CD1c-positive myeloid dendritic cell (primary cell): ENCODE measurements around the gene CCDC28A.

ENCODE experiments used
- DNase-seq: peaks from one replicate; pipeline ENCODE4 v3.0.0-alpha.2; 2016; ENCODE audit errors: extremely low spot score

Gene CCDC28A

GRCh38 chr6:138795809-138796603, 22.4 kb downstream of the CCDC28A start, which contains the start of gene ECT2L:
Gene ECT2L (plus strand): TSS chr6:138796087. CDS start chr6:138813275, 17,188 bp downstream.
- DNase-seq = no peak

DNA sequence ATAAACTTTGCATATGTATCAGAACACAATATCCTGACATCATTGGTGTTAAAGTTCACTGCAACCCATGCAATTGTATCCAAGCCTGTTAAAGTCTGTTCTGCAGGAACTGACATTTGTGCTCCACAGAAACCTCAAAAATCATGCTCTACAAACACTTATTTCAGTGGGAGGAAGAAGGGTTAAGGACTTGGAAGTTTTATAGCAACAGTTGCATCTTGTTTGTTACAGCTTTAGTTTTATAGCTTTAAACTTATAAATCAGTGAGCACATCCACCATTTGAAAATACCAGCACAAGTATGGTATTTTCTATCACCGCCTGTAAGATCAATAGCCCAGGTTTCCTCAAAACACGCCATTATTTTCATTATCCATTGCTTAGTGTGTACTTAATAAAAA, 23.2 kb downstream of the CCDC28A start:
- DNase-seq = no peak

DNA sequence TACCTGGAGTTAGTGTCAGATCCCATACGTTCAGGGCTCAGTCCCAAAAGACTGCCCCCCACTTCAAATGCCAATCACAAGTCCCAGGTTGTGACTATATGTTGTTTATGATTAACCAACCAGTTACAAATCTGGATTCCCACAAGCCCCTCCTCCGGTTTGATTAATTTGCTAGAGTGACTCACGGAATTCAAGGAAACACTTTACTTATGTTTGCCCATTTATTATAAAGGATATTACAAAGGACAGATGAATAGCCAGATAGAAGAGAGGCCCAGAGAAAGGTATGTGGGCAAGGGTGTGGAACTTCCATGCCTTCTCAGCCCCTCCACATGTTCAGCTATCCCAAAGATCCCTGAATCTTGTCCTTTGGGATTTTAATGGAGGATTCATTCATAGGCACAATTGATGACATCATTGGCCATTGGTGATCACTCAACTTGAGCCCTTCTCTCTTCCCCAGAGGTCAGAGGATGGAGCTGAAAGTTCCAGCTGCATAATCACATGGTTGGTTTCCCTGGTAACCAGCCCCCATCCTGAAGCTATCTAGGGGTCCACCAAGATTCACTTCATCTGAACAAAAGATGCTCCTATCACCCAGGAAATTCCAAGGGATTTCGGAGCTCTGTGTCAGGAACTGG, 24.4 kb downstream of the CCDC28A start:
- no peak for DNase-seq

DNA sequence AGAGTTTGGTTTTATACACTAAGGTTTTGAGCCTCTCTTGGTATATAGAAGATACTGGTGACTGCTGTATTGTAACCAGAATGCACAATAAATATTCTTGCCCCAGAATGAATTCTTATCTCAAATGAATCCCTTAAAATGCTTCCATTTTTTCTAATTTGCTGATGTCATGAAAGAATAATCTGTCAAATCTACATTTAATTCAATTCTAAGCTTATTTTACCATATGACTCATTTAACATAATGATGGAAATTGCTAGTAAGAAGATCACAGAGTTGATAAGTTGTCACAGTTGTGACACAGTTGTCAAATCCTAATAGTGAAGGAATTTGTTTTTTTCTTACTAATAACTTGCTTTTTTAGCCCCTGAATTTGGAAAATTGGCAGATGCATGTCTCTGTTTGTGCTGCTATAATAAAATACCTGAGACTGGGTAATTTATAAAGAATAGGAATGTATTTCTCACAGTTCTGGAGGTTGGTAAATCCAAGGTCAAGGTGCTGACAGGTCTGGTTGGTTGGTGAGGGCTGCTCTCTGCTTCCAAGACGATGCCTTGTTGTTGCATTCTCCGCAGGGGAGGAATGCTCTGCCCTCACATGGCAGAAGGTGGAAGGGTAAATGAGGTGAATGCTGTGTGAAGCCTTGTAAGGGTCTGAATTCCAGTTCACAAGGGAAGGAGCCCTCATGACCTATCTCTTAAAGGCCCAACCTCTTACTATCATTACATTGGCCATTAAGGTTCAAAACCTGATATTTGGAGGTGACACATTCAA, 27.0 kb downstream of the CCDC28A start:
- DNase-seq = no peak

DNA sequence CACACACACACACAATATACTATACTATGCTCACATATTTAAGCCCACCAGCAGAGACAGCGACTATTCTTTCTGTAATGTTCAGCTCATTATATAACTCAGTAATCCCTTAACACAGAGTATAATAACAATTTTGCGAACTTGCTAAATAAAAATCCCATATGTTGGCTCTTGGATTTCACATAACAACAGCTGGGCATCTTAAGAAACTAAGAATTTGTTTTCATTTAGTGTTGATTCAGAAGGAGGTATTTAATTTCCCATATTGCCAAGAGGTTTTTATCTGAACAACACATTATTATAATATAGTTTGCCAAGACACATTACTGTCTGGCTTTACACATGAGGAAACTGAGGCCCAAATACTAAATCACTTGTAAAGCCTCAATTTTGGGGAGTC, 29.8 kb downstream of the CCDC28A start:
- no peak for DNase-seq

DNA sequence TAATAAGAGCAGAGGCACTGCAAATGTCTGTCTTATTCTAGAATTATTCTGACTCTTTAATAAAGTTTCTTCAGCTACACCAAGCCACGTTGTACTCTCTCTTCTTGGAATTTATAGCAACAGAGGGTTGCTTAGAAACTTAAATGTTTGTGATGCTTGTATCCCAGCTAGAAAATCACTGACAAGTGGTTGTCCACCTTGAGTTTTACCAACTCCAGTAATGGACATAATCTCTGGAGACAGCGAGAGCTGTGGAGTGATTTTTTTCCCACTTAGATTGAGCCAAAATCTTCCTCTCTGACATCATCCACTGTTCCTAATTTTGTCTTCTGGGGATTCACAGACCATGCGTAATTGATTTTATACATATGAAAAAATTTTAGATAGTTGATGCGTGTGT, 30.3 kb downstream of the CCDC28A start:
- no peak for DNase-seq

DNA sequence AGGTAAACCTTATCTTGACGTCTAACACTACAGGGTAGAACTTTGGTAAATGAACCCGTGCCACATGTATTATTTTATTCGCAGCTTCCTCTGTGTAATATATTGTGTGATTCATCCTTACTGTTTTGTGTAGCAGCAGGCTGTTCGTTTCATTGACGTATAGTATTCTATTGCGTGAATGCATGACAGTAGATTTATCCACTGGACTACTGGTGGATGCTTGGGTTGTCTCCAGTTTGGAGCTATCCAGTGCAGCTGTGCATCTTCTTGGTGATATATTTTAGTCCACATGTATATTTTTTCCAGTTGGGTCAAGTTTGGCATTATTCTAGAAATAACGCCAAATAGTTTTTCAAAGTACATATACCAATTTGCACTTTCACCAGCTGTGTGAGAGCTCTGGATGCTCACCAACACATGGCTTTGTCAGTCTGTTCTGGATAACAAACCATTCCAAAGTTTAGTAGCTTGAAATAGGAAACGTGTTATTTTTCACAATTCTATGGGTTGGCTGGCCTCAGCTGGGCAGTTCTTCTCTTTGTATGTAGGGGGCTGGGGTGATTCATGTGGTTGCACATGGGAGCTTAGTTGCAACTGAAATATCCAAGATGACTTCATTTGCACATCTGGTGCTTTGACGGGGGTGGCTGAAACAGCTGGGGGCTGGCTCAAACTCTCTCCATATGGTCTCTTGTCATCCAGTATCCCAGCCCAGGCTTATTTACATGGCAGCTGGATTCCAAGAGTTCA, 31.6 kb downstream of the CCDC28A start:
- no peak for DNase-seq

GRCh38 chr6:138806889-138807288, 33.3 kb downstream of the CCDC28A start:
- peak; percentile 19 for DNase-seq

DNA sequence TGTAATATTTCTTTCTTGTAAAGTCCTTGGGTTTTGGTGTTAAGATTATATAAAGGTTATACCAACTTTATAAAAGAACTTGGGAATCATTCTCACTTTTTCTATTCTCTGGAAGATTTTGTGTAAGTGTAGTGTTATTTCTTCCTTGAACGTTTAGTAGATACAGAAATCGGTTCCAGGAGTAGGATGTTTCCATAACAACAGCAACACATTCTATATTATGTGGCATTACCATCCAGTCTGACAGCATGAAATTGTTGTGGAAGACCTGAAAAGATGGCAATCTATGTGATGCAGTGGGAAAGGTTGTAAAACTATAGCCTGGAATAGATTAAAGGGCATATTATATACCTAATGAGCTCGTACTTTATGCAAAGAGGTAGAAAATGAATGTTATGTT, 36.1 kb downstream of the CCDC28A start:
- DNase-seq = no peak

DNA sequence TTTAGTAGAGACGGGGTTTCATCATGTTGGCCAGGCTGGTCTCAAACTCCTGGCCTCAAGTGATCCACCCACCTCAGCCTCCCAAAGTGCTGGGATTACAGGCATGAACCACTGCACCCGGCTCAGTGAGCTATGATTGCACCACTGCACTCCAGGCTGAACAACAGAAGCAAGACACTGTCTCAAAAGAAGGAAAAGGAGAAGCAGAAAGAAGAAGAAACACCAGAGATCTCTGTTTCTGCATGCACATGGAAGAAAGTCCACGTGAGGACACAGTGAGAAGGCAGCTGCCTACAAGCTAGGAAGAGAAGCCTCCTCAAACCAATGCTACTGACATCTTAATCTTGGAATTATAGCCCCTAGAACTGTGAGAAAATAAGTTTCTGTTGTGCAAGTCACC, 38.3 kb downstream of the CCDC28A start:
- DNase-seq = peak; percentile 15

- DNase-seq = no peak
These were observed 40.7 kb downstream of the CCDC28A start for GRCh38 chr6:138814179-138814834.

- no peak for DNase-seq
These were observed 41.7 kb downstream of the CCDC28A start for GRCh38 chr6:138815221-138815620.

GRCh38 chr6:138815797-138816528, 42.4 kb downstream of the CCDC28A start:
- DNase-seq = peak; percentile 65

GRCh38 chr6:138817799-138818198, 44.2 kb downstream of the CCDC28A start:
- no peak for DNase-seq

DNA sequence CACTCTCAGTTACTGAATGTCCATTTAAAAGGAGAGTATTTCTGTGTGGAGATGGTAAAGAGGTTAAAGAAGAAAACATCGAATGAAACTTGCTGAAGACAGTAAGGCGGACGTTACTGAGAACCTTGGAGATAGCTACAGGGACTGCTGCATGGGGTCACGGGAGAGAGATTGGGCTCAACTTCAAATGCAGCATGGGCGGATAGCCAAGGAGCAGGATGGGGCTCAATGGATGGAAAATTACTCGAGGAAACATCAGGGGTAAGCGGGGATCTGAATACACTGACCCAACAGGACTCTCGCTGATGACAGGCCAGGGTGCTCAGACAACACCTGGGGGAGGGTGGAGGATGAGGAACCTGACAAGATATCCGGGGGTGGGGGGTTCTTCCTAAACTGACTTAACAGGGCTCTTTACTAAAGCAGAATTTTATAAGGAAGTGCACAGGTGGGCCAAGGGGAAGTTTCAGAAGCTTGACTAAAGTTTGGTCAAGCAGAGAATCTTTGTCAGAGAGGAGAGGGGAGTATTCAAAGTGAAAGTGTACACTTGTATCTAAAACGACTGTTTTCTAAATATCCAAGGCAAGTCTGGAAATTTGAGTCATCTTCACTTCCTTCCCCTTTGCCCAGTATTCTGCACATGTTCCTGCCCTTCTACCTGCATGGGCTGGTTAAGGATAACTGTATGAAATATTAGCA, 45.1 kb downstream of the CCDC28A start:
- peak; percentile 25 for DNase-seq

DNA sequence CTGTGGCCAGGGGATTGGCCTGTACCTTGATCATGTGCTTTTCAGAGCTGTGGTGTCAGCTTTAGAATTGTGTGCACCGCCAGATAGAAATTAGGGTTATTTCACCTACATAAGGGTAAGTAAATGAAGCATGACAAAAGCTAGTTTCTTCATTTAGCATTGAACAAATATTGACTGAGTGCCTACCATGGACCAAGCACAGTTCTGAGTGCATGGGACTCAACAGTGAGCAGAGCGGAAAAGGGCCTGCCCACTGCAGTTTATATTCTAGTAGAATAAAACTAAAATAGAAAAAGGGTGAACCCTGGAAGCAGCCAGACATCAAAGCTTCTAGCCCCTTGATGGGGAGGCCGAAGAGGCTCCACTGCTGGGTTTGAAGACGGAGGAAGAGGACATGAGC, 48.0 kb downstream of the CCDC28A start:
- no peak for DNase-seq

DNA sequence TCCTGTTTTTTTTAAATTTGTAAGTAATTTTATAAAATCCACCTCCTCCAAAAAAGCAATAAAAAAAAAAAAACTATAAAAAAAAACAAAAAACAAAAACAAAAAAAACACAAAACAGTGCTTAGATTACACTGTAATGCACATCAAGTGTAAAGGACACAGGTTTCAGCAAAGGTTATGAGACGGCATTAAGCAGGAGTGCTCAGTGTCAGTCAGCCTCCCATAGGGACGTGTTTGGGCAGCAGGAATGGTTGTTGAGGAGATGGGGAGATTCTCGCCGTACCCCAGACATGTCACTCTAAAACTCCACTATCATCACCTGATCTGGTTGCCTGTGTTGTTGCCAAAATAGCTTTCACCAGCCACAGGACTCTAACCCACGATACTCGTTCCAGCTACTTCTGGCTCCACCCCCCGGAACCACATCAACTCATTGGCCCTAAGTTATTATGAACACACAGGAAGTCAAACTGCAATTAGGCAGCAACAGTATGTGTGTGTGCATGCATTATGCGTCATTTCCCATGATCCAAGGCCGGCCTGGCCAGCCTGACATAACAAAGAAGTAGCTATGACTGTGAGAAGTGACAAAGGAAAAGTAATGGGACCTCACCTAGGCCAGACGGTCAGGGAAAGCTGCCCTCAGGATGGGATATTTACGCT, 51.0 kb downstream of the CCDC28A start:
- no peak for DNase-seq

DNA sequence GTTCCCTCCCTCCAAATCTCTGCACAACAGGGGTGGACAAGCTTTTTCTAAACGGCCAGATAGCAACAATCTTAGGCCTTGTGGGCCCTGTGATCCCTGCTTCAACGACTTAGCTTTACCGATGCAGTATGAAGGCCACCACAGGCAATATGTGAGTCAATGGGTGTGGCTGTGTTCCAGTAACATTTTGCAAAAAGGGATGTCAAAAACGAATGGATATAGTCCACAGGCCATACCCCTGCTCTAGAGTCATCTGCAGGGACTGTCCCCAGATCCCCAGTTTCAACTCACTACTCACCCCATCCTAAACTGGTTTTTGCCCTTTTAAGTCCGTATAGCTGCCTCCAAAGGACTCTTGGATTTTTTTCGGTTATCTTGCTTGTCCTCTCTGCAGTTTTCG, 56.7 kb downstream of the CCDC28A start:
- DNase-seq = no peak

DNA sequence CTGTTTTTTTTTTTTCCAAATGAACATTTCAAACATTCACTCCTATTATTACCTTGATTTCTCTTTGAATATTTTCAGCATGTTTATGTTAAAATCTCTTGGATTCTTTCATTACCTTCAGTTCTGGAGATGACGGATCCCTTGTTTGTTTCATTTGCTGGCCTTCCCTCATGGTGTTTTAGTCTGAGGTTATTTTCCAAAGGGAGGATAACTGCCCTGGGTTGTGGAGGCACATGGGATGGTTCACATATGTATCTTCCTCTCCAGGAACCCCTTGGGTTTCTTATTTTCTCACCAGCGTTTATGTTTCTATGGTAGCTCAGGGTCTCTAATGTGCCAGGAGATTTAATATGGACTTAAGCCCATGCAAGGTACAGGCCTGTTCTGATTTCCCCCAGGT, 58.6 kb downstream of the CCDC28A start:
- DNase-seq = no peak
